GM08714 (cell line): Measurements from ENCODE around the gene MBNL2.

Experiments
- H3K4me3 ChIP-seq: fragments of 200-500 bp; sonication (Bioruptor generic); 2 replicates; pipeline ENCODE4 v1.5.1; 2014; ENCODE audit warnings: mild to moderate bottlenecking, low read length, inconsistent platforms
- ZNF274 ChIP-seq: IDR thresholded peaks from 2 replicates; pipeline ENCODE4 v1.6.1; 2012; ENCODE audit warnings: mild to moderate bottlenecking, low read depth, low read length

Gene MBNL2

GRCh38 chr13:97246596-97247158 is 24.5 kb downstream of the MBNL2 start:
- no peak for TF ChIP-seq ZNF274
- no peak overlapping the region for H3K4me3 ChIP-seq

DNA sequence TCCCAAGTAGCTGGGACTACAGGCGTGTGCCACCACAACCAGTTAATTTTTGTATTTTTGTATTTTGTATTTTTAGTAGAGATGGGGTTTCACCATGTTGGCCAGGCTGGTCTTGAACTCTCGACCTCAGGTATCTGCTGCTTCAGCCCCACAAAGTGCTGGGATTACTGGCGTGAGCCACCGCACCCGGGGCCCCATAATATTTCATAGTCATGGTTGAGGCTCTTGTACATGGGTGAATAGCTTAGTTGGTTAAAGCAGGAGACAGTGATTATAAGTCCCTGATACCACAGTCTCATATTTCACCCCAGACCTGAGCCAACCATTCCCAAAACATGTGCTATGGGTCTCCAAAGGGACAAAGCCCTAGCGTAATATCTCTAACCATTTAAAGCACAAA is 26.1 kb downstream of the MBNL2 start:
- no peak overlapping the region for H3K4me3 ChIP-seq
- TF ChIP-seq ZNF274 = no peak

- no peak overlapping the region for H3K4me3 ChIP-seq
- no peak for TF ChIP-seq ZNF274
These were observed 27.1 kb downstream of the MBNL2 start for GRCh38 chr13:97249093-97249795.

DNA sequence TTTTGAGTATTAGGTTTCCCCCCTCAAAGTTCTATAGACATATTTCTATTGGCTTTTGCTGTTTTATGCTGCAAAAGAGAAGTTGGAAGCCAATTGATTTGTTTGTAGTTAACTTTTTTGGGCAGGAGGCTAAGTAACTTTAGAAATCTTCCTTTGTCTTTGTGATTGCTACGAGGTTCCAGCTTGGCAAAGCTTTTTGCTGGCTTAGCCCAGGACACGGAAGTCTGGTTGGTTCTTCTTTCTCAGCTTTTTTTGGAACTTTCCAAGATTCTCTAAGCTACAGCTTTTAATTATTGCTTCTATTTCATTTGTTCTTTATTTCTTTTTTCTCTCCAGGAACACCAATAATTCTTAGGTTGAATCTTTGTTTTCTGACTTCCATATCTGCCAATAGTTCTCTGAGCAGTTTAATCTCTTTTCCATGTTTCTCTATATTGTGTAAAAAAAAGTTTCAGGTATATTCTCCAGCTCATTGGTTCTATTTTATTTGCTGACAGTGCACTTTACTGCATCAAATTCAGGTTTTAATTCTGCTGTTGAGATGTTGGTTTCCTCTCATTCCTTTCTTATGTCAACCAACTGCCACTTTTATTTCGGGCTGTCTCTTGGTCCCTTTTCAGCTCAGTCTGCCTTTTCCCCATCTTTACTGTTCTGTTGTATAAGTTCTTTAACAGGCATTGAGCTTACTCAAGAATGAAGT is 27.8 kb downstream of the MBNL2 start:
- TF ChIP-seq ZNF274 = no peak
- no peak overlapping the region for H3K4me3 ChIP-seq

DNA sequence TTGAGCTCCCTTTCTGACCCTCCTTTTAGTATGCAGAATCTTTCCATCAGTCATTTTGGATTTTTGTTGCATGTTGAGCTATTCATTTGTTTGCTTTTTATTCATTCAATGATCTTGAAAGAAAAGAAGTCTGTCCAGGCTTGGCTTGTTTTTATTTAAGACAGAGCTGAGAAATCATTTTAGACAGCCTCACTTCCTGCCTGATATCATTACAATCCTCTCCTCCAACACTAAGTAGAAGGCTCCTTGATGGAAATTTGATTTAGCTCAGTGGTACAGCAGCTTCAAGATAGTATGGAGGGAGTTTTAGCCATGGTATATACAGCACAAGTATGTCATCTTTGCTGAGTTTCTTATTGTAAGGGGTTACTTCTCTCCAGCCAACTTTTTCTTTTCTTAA is 28.4 kb downstream of the MBNL2 start:
- H3K4me3 ChIP-seq = no peak overlapping the region
- TF ChIP-seq ZNF274 = no peak

DNA sequence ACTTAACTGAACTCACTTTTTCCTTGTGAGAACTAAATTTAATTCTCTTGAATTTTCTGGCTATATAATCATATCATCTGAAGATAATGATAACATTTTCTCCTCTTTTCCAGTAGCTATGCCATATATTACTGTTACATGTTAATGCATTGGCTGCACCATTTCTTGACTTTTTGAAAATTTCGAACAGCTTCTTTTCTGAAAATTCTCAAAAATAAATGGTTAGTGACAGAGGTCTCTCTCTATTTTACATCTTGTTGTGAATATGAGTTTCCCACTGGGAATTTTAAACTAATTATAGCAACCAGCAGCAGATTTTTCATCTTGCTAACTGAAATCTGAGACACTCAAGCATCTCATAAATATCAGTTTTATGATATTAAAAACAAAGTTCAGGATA is 30.6 kb downstream of the MBNL2 start:
- TF ChIP-seq ZNF274 = no peak
- no peak overlapping the region for H3K4me3 ChIP-seq

GRCh38 chr13:97253581-97254293 is 31.6 kb downstream of the MBNL2 start:
- no peak overlapping the region for H3K4me3 ChIP-seq
- TF ChIP-seq ZNF274 = no peak

DNA sequence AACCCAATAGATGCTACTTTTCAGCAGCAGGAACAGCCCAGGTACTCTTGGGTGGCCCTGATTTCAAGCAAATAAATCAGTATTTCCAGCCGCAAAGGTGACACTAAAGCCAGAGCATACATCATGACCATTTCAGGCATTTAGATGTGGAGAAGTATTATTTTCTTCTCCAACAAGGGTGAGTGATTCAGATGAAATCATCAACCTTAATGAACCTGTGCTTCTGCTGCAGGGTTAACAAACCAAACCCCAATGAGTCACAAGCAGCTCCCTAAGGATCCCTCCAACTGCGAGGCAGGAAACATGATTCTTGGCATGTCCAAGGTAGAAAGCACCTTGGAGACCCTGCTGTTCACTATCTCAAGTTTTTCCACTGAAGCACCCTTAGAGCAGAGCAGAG is 32.7 kb downstream of the MBNL2 start:
- H3K4me3 ChIP-seq = no peak overlapping the region
- no peak for TF ChIP-seq ZNF274

GRCh38 chr13:97255515-97256021 is 33.4 kb downstream of the MBNL2 start:
- no peak for TF ChIP-seq ZNF274
- no peak overlapping the region for H3K4me3 ChIP-seq

DNA sequence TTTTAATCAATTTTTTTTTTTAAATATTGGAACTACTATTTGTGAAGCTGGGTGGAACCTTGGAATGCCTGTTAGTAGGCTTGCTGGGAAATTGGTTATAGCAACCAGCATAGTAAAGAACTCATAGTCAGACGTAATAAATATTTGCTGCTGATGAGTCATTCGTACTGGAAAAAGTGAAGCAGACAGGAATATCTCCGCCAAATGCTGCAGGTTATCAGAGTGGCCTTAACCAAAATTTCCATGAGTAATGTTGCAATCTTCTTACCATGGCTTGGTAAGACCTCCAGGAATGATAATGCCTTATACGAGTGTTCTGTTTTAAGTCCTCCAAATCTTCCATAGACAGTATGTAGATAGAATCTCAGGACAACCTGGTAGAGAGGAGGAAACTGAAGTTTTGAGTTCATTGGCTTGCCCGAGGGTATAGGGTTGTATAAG is 34.2 kb downstream of the MBNL2 start:
- no peak overlapping the region for H3K4me3 ChIP-seq
- TF ChIP-seq ZNF274 = no peak

DNA sequence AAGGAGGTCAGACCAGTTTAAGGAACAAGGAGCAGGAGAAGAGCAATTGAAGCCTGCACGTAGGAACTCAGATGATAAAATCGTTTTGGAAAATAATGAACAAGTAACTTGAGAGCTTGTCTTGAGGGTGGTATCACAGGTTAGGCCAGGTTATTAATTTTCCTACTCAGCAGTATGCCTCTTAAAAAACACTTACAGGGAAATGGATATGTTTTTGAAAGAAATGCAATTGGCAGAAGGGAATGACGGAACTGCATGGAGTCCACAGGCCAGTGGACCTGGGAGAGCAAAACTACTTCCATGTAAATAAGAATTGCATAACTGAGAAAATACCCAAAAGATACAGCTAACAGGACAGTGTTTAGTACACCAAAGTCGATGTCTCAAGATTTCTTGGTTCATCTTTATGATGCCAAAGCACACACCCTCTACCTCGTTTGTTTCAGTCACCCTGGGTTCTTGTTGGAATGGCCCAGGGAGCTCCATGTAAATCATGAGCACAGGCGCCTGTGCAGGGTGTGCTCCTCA is 35.2 kb downstream of the MBNL2 start:
- no peak overlapping the region; the same call in 1 of the 2 replicates for H3K4me3 ChIP-seq

DNA sequence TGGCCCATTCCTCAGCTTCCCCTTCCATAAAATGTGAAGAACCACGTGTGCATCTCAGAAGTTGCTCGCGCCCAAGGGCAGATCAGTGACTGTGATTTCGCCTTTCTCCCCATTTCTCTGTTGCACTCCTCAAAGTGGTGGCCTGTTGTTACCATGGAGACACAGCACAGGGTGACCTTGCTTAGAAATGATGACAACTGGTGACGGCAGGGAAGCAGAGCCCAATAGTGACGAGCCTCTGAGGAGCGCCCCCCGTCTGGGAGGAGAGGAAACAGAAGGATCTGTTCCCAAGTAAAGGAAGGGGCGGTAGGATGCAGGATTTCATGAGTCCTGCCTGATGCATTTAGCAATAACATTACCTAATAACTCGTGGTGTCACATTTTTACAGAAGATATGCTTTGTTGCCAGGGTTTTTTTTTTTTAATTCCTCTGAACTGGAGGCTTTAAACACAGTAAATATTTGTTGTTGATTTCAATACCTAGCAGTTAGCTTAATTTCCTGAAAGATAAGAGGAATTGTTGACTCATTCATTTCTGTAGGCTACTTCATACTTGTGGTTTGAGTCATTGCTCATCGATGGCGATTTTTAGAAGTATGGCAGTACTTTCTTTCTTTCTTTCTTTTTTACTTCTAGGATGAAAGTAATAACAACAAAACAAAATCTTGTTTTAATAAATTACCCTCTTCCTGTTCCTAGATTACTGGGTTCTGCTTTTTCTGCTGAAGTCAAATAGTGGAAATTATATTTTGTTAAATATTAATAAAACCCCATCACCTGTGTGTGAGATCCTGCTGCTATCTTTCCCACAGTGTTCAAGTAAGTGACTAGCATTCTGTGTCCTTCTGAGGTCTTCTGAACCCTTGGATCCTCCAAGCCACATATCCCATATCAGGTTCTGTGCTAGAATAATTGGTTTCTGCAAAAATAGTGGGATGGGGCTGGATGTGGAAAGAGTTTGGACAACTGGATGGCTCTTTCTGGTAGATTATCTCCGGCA is 36.0 kb downstream of the MBNL2 start:
- TF ChIP-seq ZNF274 = no peak
- H3K4me3 ChIP-seq = peak overlapping the region; percentile 5; the same call in 1 of the 2 replicates

More for the DNA sequence above, 35.2 kb downstream of the MBNL2 start:
- no peak for TF ChIP-seq ZNF274

DNA sequence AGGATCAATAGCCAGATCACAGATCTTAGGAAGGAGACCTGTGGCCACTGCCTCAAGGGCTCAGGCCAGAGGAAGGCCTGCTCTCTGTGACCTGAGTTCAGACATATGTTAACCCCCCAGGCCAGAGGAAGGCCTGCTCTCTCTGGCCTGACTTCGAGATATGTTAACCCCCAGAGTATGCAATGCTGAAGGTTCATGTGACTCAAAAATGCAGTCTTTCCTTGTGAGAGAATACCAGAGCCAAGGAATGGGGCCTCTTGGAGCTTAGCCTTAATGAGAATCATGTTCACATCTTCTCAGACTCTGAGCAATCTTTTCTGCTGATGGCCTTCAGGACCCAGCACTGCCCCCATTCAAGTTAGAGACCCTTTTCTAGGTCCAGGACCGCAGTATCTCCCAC is 36.7 kb downstream of the MBNL2 start:
- no peak overlapping the region for H3K4me3 ChIP-seq
- no peak for TF ChIP-seq ZNF274
